Epidermal melanocyte (primary cell): Measurements from ENCODE around the gene PXDC1.
"Not testable (repeated sequence)": the region's sequence is repeated elsewhere in the genome, so short reads cannot be mapped to it uniquely, and the experiment has no call there.

Experiments used
- DNase-seq: peaks from one replicate; pipeline ENCODE4 v3.0.0; 2011; ENCODE audit warnings: low spot score; ENCODE audit not compliant: insufficient read length

The PXDC1 gene

GRCh38 chr6:3782876-3783832 lies 31.6 kb upstream of the PXDC1 start:
- DNase-seq = no peak

GRCh38 chr6:3781504-3781903 lies 30.0 kb upstream of the PXDC1 start:
- no peak for DNase-seq

- no peak for DNase-seq
Measured at GRCh38 chr6:3779574-3779849, 28.0 kb upstream of the PXDC1 start.

GRCh38 chr6:3778701-3779573 lies 27.4 kb upstream of the PXDC1 start:
- no peak for DNase-seq

- no peak for DNase-seq
Measured at GRCh38 chr6:3777730-3778461, 26.4 kb upstream of the PXDC1 start.

GRCh38 chr6:3776881-3777507 lies 25.5 kb upstream of the PXDC1 start:
- no peak for DNase-seq

GRCh38 chr6:3775847-3776246 lies 24.3 kb upstream of the PXDC1 start:
- no peak for DNase-seq

- DNase-seq = no peak
Measured at GRCh38 chr6:3775386-3775785, 23.9 kb upstream of the PXDC1 start.

GRCh38 chr6:3773678-3774298 lies 22.3 kb upstream of the PXDC1 start:
- peak; percentile 77 for DNase-seq

- not testable (repeated sequence) for DNase-seq
Measured at GRCh38 chr6:3772127-3772999, 20.9 kb upstream of the PXDC1 start.

GRCh38 chr6:3771407-3772011 lies 20.0 kb upstream of the PXDC1 start:
- DNase-seq = no peak

GRCh38 chr6:3770023-3770720 lies 18.7 kb upstream of the PXDC1 start:
- DNase-seq = no peak

GRCh38 chr6:3769610-3770009 lies 18.1 kb upstream of the PXDC1 start:
- no peak for DNase-seq

- no peak for DNase-seq
Measured at GRCh38 chr6:3768502-3768901, 17.0 kb upstream of the PXDC1 start.

GRCh38 chr6:3767483-3767882 lies 16.0 kb upstream of the PXDC1 start:
- not testable (repeated sequence) for DNase-seq

GRCh38 chr6:3766214-3766613 lies 14.7 kb upstream of the PXDC1 start:
- DNase-seq = peak; percentile 94

- DNase-seq = no peak
Measured at GRCh38 chr6:3765415-3765814, 13.9 kb upstream of the PXDC1 start.

- no peak for DNase-seq
Measured at GRCh38 chr6:3764516-3765335, 13.2 kb upstream of the PXDC1 start.
